SK-N-MC (cell line): ENCODE results near the gene SHLD1.

Source experiments
- EZH2 ChIP-seq: fragments of 200-600 bp; sonication (generic); IDR thresholded peaks from one replicate; pipeline ENCODE4 v1.6.1; 2017; ENCODE audit warnings: antibody characterized with exemption
- POLR2AphosphoS5 ChIP-seq: IDR thresholded peaks from 2 replicates; pipeline ENCODE4 v1.6.1; 2012; ENCODE audit warnings: mild to moderate bottlenecking, low read depth, low read length, borderline replicate concordance

GRCh38 chr20:5895626-5896025 lies 145.4 kb downstream of the SHLD1 start:
- TF ChIP-seq EZH2 (no peak), POLR2AphosphoS5 (no peak)
